Activated naive CD4-positive, alpha-beta T cell treated with anti-CD3 and anti-CD28 coated beads, Interleukin-2, amount 50 U/mL, for 16 hours (primary cell): Measurements from ENCODE around the gene WWTR1.

ENCODE experiments used
- DNase-seq: peaks from one replicate; pipeline ENCODE4 v3.0.0-alpha.2; 2020

Gene WWTR1

DNA sequence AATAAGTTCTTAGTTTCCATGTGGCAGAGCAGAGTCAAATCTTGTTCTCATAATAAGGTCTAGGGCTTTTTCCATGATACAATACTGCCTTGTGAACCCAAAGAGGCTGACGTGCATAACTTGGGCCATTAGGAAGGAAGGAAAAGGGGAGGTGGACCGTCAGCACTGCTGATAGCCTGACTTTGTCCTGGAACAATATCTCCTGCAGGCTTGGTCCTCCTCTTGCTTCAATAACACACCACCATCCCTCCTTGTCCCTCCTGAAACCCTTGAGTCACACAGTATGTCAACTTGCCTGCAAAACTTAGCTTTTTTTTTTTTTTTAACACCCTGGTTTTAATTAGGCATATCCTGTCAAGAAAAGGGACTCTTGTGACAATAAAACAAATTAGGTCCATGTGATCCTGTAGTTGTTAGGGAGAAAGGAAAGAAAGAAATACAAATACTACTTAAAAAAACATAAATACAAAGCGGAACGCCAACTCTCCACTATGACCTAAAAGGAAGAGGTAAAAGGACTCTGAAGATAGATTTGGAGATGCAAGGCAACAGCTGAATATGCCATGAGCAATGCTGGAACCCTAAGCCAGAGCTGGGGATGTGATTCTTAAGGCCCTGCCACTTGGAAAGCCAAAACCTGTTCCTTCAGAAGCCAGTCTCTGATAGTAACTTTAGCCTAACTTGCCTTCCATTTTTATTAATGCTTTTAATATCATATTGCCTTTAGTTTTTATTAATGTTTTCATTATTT is 67.0 kb downstream of the WWTR1 start:
- DNase-seq: no peak

- no peak for DNase-seq
Observed at GRCh38 chr3:149589332-149589731, 68.5 kb downstream of the WWTR1 start.

GRCh38 chr3:149588909-149589308 is 68.9 kb downstream of the WWTR1 start:
- DNase-seq: no peak

DNA sequence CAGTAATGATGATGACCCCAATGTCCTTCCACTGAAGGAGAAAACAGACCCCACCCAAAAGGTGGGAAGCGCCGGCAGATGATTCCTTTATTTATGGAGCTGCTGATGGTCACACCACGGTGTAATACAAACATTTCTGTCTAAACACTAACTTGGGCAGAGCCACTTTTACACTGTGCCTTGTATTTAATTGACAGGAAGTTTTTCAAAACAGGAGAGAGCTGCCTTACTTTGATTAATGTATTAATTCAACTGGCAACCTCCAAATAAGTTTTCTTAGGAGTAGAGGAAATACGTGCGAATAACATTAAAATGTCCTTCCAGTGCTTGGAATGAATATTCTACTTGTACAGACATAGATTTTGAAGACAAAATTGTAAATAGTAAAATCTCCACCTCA is 70.4 kb downstream of the WWTR1 start:
- DNase-seq: no peak

DNA sequence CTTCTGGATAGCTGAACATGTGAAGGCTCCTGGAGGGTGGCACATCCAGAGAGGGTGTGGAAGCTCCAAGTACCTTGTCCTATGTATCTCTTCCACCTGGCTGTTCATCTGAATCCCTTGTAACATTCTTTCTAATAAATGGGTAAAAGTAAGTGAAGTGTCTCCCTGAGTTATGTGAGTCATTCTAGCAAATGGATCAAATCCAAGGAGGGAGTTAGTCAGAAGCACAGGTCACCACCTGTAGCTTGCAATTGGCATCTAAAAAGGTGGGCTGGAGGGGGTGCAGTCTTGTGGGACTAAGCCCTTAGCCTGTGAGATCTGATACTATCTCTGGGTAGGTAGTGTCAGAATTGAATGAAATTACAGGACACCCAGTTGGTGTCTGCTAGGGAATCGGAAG is 71.0 kb downstream of the WWTR1 start:
- DNase-seq: no peak

- DNase-seq: no peak
Observed at GRCh38 chr3:149585401-149585726, 72.5 kb downstream of the WWTR1 start.

- no peak for DNase-seq
Observed at GRCh38 chr3:149583921-149584635, 73.7 kb downstream of the WWTR1 start.

GRCh38 chr3:149582395-149582794 is 75.4 kb downstream of the WWTR1 start:
- DNase-seq: no peak

DNA sequence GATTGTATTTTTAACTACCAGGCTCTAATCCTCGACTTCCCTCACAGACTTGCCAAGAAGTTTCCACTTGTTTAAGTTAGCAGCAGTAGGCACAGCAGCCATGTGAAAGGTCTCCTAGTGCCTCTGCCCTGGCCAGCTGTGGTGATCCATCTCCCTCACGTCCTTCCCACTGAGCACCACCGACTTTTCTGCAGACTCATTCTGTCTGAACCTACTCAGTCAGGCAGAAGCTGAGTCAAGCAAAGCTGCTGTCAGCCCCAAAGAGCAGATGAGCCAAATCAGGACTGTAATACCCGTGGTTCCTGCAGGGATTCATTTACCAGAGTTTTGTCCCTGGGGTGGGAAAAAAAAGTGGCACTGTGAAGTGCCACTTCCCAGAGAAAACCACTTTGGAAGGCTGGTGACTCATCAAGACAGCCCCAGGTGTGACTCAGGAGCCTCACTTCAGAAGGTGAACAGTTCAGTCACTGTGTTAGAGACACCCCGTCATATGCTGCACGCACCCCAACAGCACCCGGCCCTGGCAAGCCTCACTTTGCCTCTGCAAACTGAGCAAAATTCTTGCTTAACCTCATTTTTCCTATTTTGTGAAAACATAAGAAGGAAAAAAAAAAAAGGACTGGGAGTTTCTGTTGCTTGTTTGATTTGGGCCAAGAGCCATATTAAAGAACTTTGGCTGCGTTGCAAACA is 76.0 kb downstream of the WWTR1 start:
- DNase-seq: no peak

DNA sequence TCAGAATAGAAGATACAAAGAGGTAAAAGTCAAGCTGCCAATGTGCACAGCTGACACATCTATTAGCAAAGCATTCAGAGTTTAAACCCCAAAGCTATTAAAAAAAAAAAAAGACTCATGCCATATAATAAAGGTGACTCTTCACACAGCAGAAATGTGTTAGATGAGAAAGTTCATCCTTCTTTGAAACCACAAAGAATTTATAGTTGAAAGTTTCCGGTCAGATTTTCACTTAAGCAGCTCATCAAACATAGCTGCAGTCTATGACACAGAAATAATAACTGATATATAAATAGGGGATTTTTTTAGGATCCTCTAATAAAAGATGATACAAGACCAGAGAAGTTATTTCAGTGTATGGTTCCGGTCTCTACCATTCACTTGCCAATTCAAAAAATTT is 76.6 kb downstream of the WWTR1 start:
- no peak for DNase-seq

DNA sequence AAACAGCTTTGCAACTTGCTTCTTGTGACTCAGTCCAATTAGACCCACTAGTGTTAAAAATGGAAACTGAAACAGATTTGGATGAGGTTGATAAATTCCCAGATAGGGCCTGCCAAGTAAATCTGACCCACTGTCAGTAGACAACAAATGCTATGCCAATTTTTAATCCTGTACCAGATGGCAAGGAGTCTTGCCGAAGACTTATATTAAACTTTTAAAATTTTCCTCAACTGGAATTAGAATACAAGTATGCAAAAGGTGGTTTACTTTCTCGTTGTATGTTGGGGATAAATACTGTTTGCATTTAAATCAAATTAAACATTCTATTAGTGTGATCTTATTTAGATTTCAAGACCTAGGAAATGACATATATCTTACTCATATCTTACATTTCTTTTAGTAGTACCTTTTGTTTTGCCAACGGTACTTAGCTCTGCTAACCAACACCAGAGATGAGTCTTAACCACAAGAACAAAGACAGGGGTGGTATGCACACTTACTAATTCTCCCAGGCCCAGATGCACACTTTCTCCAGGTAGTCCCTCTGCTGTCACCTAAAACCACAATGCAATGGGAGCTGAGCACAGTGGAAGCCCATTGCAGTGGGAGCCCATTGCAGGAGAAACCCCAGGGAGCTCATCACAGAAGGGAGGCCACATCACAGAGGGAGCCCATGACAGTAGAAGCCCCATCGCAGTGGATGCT is 77.8 kb downstream of the WWTR1 start:
- DNase-seq: no peak

- no peak for DNase-seq
Observed at GRCh38 chr3:149579161-149579560, 78.7 kb downstream of the WWTR1 start.

DNA sequence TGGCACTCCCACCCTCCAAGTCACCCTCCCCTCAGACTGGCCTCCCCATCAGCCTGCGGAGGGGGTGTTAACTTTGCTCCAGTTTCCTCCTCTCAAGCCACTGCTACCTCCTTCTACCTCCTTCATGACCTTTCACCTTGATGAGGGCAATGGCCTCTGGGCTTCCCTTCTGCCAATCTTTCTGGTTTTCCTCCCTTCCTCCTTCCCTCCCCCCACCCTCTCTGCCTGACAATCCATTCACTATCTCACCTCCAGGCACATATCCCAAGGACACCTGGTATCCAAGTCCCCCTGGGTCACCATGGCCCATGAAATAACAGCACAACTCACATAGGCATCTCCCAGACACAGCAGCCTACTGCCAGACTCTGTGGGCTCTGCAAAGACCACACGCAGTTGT is 80.0 kb downstream of the WWTR1 start:
- DNase-seq: no peak

DNA sequence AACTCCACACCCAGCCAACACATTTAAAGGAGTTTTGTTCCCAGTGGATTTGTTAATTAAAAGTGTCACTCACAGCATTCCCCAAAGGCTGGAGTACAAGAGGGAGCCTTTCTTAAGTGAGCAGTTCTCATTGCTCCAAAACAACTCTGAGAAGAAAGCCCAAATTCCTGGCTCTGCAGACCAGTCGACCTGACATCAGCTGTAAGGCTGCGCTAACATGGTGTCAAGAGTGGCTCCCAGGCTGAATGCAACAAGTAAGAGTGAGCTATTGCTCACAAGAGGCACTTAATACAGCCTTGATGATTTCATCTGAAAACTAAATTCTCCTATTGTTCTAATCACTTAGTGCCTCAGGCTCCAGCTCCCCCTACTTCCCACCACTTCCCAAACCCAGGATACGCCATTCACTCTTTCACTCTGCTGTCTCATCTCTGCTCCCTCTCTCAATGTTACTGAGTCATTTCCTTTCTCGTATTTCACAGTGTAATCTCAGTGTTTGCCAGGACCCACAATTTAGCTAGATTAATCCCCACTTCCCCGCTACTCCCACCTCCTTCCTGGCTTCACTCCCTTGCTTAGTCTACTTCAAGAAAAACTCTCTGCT is 81.8 kb downstream of the WWTR1 start:
- no peak for DNase-seq

GRCh38 chr3:149575213-149575960 is 82.4 kb downstream of the WWTR1 start:
- no peak for DNase-seq

DNA sequence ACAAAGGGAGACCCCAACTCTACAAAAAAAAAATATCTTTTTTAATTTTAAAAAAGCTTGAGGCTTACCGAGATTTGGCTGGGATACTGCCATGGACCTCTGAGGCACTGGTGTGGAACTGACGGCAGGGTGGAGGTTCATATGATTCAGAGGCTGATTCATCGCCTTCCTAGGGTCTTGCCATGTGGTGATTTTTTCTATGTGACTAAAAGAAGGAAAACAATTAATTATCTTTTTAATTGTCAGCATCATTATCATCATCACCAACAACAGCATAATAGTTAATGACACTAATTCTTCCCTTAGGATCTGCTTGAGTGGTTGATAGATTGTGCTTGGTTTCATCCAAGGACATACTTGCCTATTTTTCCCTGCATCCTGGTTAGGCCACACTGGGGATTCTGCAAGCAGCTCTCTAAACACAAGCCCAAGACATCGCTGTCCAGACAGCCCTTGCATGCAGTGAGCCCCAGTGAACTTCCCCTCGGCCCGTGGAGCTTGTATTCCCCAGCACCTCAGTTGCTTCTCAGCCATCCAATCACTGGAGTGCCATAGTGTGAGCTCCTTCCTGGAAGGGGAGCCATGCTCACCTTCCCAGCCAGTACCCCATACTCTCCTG is 84.9 kb downstream of the WWTR1 start:
- DNase-seq: no peak

- no peak for DNase-seq
Observed at GRCh38 chr3:149571381-149571780, 86.4 kb downstream of the WWTR1 start.

DNA sequence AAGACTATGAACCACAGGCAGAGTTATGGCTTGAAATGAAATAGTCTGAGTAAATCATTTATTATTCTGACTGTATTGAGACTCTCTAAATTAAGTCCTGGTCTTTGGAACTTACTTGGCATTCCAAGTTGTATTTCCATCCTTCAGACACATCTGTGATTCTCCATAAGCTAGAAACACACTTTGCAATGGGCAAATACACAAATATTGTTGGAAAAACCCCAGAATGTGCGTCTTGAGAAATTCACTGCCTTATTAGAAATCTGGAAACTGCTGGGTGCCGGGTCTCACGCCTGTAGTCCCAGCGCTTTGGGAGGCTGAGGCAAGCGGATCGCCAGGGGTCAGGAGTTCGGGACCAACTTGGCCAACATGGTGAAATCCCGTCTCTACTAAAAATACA is 87.8 kb downstream of the WWTR1 start:
- no peak for DNase-seq

DNA sequence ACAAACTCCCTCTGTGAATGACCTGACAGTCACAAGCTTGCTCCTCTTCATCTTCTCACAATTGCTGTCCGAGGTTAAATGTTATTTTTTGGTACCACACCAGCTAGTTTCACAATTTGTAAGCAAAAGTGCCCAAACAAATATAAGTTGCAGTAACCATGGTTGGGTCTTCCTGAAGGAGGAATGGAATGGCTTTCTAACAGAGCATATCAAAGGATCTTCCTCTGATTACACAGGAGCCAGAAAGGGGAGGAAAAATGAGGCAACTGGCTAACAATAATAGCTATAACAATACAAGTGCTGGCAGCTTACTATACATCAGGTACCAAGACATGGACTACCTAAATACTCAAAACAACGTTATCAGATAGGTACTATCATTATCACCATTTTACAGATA is 90.4 kb downstream of the WWTR1 start:
- no peak for DNase-seq

- no peak for DNase-seq
Observed at GRCh38 chr3:149566292-149566975, 91.4 kb downstream of the WWTR1 start.

- DNase-seq: no peak
Observed at GRCh38 chr3:149564079-149564478, 93.7 kb downstream of the WWTR1 start.
